ENCODE results near the gene FAM234B.

The FAM234B gene

GRCh38 chr12:13114251-13115052 lies 70.3 kb downstream of the FAM234B start:
- no peaks in the 10 kb centered on the region for H3F3A ChIP-seq (ENCODE audit: insufficient read depth)
- no peak overlapping the region for H3K27ac ChIP-seq (ENCODE audit: low read depth, low read length)
- H3K9ac ChIP-seq (ENCODE audit: low read length) = no peak overlapping the region
- no peaks in the 10 kb centered on the region for H3K9me3 ChIP-seq (ENCODE audit: insufficient read depth, low read length)
- H4K20me1 ChIP-seq (ENCODE audit: low read depth, low read length) = no peaks in the 10 kb centered on the region
- no peak overlapping the region for H3K4me2 ChIP-seq (ENCODE audit: low read depth, low read length, poor library complexity, severe bottlenecking)
- no peaks in the 10 kb centered on the region for H3K79me2 ChIP-seq (ENCODE audit: insufficient read depth, low read length)
- H3K36me3 ChIP-seq (ENCODE audit: low read length) = no peaks in the 10 kb centered on the region
- H2AFZ ChIP-seq (ENCODE audit: low read depth, low read length, severe bottlenecking) = no peak overlapping the region
- H3K4me3 ChIP-seq (ENCODE audit: insufficient read depth, low read length, poor library complexity, severe bottlenecking) = no peak overlapping the region
- TF ChIP-seq EZH2phosphoT487 (conservative IDR thresholded peaks at IDR 0.05; ENCODE audit: low read length) = no peak
- TF ChIP-seq, protein P1, sequence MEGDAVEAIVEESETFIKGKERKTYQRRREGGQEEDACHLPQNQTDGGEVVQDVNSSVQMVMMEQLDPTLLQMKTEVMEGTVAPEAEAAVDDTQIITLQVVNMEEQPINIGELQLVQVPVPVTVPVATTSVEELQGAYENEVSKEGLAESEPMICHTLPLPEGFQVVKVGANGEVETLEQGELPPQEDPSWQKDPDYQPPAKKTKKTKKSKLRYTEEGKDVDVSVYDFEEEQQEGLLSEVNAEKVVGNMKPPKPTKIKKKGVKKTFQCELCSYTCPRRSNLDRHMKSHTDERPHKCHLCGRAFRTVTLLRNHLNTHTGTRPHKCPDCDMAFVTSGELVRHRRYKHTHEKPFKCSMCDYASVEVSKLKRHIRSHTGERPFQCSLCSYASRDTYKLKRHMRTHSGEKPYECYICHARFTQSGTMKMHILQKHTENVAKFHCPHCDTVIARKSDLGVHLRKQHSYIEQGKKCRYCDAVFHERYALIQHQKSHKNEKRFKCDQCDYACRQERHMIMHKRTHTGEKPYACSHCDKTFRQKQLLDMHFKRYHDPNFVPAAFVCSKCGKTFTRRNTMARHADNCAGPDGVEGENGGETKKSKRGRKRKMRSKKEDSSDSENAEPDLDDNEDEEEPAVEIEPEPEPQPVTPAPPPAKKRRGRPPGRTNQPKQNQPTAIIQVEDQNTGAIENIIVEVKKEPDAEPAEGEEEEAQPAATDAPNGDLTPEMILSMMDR (IDR thresholded peaks at IDR 0.05; ENCODE audit: insufficient read depth, low read length, poor library complexity, severe bottlenecking) = no peak
- no peaks in the 10 kb centered on the region for H3K9me2 ChIP-seq (replicated peaks; ENCODE audit: insufficient read depth, low read length)
- H3K27me3 ChIP-seq (ENCODE audit: low read length) = no peaks in the 10 kb centered on the region

GRCh38 chr12:13116259-13116658 lies 72.1 kb downstream of the FAM234B start:
- H3K27me3 ChIP-seq (ENCODE audit: low read length) = no peaks in the 10 kb centered on the region

GRCh38 chr12:13117029-13117428 lies 72.8 kb downstream of the FAM234B start:
- H3K9me2 ChIP-seq (replicated peaks; ENCODE audit: insufficient read depth, low read length) = no peaks in the 10 kb centered on the region
- no peak overlapping the region for H3K4me2 ChIP-seq (ENCODE audit: low read depth, low read length, poor library complexity, severe bottlenecking)
- no peaks in the 10 kb centered on the region for H3K36me3 ChIP-seq (ENCODE audit: low read length)
- H3K27me3 ChIP-seq (ENCODE audit: low read length) = no peaks in the 10 kb centered on the region
- TF ChIP-seq, protein P1 (IDR thresholded peaks at IDR 0.05; ENCODE audit: insufficient read depth, low read length, poor library complexity, severe bottlenecking) = no peak
- TF ChIP-seq EZH2phosphoT487 (conservative IDR thresholded peaks at IDR 0.05; ENCODE audit: low read length) = no peak
- H3K9ac ChIP-seq (ENCODE audit: low read length) = no peak overlapping the region
- no peaks in the 10 kb centered on the region for H3K79me2 ChIP-seq (ENCODE audit: insufficient read depth, low read length)
- no peaks in the 10 kb centered on the region for H4K20me1 ChIP-seq (ENCODE audit: low read depth, low read length)
- H3F3A ChIP-seq (ENCODE audit: insufficient read depth) = no peaks in the 10 kb centered on the region
- H3K27ac ChIP-seq (ENCODE audit: low read depth, low read length) = no peak overlapping the region
- no peaks in the 10 kb centered on the region for H3K9me3 ChIP-seq (ENCODE audit: insufficient read depth, low read length)
- H2AFZ ChIP-seq (ENCODE audit: low read depth, low read length, severe bottlenecking) = no peak overlapping the region
- H3K4me3 ChIP-seq (ENCODE audit: insufficient read depth, low read length, poor library complexity, severe bottlenecking) = no peak overlapping the region

More at GRCh38 chr12:13116259-13116658, 72.1 kb downstream of the FAM234B start:
- no peaks in the 10 kb centered on the region for H3K79me2 ChIP-seq (ENCODE audit: insufficient read depth, low read length)
- no peak overlapping the region for H3K4me3 ChIP-seq (ENCODE audit: insufficient read depth, low read length, poor library complexity, severe bottlenecking)
- H3K9me2 ChIP-seq (replicated peaks; ENCODE audit: insufficient read depth, low read length) = no peaks in the 10 kb centered on the region
- TF ChIP-seq EZH2phosphoT487 (conservative IDR thresholded peaks at IDR 0.05; ENCODE audit: low read length) = no peak
- TF ChIP-seq, protein P1 (IDR thresholded peaks at IDR 0.05; ENCODE audit: insufficient read depth, low read length, poor library complexity, severe bottlenecking) = no peak
- H3K36me3 ChIP-seq (ENCODE audit: low read length) = no peaks in the 10 kb centered on the region
- no peaks in the 10 kb centered on the region for H3K9me3 ChIP-seq (ENCODE audit: insufficient read depth, low read length)
- H3F3A ChIP-seq (ENCODE audit: insufficient read depth) = no peaks in the 10 kb centered on the region
- H3K27ac ChIP-seq (ENCODE audit: low read depth, low read length) = no peak overlapping the region
- no peak overlapping the region for H3K4me2 ChIP-seq (ENCODE audit: low read depth, low read length, poor library complexity, severe bottlenecking)
- no peaks in the 10 kb centered on the region for H4K20me1 ChIP-seq (ENCODE audit: low read depth, low read length)
- no peak overlapping the region for H2AFZ ChIP-seq (ENCODE audit: low read depth, low read length, severe bottlenecking)
- no peak overlapping the region for H3K9ac ChIP-seq (ENCODE audit: low read length)

Data from SU-DHL-6 (cell line).